HEK293 (cell line): ENCODE data around the gene RABL2A.
"Not testable (repeated sequence)": the region's sequence is repeated elsewhere in the genome, so short reads cannot be mapped to it uniquely, and the experiment has no call there.

Experiments used
- CTCF ChIP-seq: fragments of 450-650 bp; formaldehyde crosslinking; IDR thresholded peaks from 2 replicates; pipeline ENCODE4 v1.5.1; 2016; ENCODE audit warnings: missing biosample characterization, missing genetic modification characterization
- KLF8 ChIP-seq: fragments of 450-650 bp; formaldehyde crosslinking; IDR thresholded peaks from 2 replicates; pipeline ENCODE4 v1.5.1; 2016; ENCODE audit warnings: missing biosample characterization, missing genetic modification characterization
- TCF7L2 ChIP-seq: IDR thresholded peaks from 2 replicates; pipeline ENCODE4 v1.6.1; 2011; ENCODE audit warnings: low read depth, mild to moderate bottlenecking, inconsistent platforms, low read length, moderate library complexity, borderline replicate concordance
- ZNF211 ChIP-seq: fragments of 450-650 bp; formaldehyde crosslinking; IDR thresholded peaks from 2 replicates; pipeline ENCODE4 v1.5.1; 2016; ENCODE audit warnings: low read depth, missing biosample characterization, missing genetic modification characterization
- ZNF311 ChIP-seq: fragments of 450-650 bp; formaldehyde crosslinking; IDR thresholded peaks from 2 replicates; pipeline ENCODE4 v1.5.1; 2017; ENCODE audit warnings: missing biosample characterization, missing genetic modification characterization, borderline replicate concordance
- ZNF350 ChIP-seq: fragments of 450-650 bp; formaldehyde crosslinking; IDR thresholded peaks from 2 replicates; pipeline ENCODE4 v1.5.0; 2017; ENCODE audit warnings: missing biosample characterization, mild to moderate bottlenecking, missing genetic modification characterization
- ZNF530 ChIP-seq: fragments of 450-650 bp; formaldehyde crosslinking; IDR thresholded peaks from 2 replicates; pipeline ENCODE4 v1.5.1; 2016; ENCODE audit warnings: low read depth, missing biosample characterization, missing genetic modification characterization
- ZSCAN23 ChIP-seq: fragments of 450-650 bp; formaldehyde crosslinking; IDR thresholded peaks from 2 replicates; pipeline ENCODE4 v1.5.1; 2016; ENCODE audit warnings: missing biosample characterization, missing genetic modification characterization

GRCh38 chr2:113609822-113610221 is 17.2 kb upstream of the RABL2A start:
- not testable (repeated sequence) for TF ChIP-seq TCF7L2; ZNF530 (tag by site-specific recombination); ZNF211; ZNF311; ZSCAN23 (tag by site-specific recombination); CTCF (tag by site-specific recombination); ZNF350; KLF8 (tag by site-specific recombination)
